Measurements from ENCODE around the gene TMEM231.
"Not testable (repeated sequence)": the region's sequence is repeated elsewhere in the genome, so short reads cannot be mapped to it uniquely, and the experiment has no call there.

The TMEM231 gene

DNA sequence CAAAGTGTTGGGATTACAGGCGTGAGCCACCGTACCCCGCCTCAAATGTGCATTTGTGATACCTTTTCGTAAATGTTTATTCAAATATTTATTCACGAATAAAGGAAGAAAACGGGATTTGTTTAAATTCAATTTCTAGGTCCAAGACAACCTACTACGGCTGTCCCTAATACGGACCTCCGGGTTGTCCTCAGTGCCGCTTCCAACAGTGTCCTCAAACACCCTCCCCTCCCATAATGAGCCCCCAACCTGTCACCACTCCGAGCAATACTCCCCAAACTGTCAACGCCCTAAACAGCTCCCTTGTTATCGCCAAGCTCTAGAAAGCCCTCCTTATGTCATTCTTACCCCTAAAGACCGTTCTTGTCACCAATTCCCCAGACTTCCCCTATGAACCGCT, 9.6 kb upstream of the TMEM231 start:
- H3K4me1 ChIP-seq (ENCODE audit: control insufficient read depth, insufficient read depth, low read length), result peaks cover 13% of the 10 kb centered on the region

DNA sequence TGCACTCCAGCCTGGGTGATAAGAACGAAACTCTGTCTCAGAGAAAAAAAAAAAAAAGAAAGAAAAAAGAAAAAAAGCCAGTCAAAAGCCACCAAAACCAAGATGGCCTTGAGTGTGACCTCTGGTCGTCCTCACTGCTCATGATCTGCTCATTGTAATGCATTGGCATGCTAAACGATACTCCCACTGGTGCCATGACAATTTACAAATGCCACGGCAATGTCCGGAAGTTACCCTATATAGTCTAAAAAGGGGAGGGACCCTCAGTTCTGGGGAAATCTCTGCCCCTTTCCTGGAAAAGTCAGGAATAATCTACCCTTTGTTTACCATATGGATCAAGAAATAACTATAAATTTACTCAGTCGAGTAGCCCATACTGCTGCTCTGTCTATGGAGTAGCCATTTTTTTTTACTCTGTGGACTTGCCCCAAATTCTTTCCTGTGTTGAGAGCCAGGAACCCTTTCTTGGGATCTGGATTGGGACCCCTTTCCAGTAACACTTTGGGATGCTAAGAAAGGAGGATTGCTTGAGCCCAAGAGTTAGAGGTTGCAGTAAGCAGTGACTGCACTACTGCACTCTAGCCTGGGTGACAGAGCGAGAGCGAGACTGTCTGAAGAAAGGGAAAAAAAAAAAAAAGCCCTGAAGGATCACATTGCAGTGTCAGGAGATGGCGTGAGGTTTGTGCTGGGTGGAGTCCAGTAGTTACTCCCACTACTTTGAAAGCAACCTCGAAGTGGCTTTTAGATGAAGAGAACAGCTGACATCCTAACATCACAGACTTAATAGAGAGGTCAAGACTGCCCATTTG, 3.7 kb upstream of the TMEM231 start:
- no peaks in the 10 kb centered on the region for H3K9me3 ChIP-seq (replicated peaks; ENCODE audit: low read length)
- peaks cover 16% of the 10 kb centered on the region for H3K4me1 ChIP-seq (ENCODE audit: control insufficient read depth, insufficient read depth, low read length)
- H3K9ac ChIP-seq (ENCODE audit: low read depth, low read length), result no peak overlapping the region
- H3K36me3 ChIP-seq (ENCODE audit: insufficient read depth, low read length), result no peaks in the 10 kb centered on the region
- peak overlapping the region; percentile 75 for H3K4me2 ChIP-seq (ENCODE audit: low read length)
- H3K4me3 ChIP-seq (ENCODE audit: low read length), result no peak overlapping the region
- peaks cover 14% of the 10 kb centered on the region for H3K27me3 ChIP-seq (ENCODE audit: control insufficient read depth, insufficient read depth, low read length)

More for the DNA sequence above, 9.6 kb upstream of the TMEM231 start:
- Histone ChIP-seq H3K4me2 (ENCODE audit: low read length) (peak overlapping the region; percentile 90), H3K9me3 (replicated peaks; ENCODE audit: low read length) (no peaks in the 10 kb centered on the region), H3K36me3 (ENCODE audit: insufficient read depth, low read length) (peaks cover 25% of the 10 kb centered on the region), H3K4me3 (ENCODE audit: low read length) (peak overlapping the region; percentile 85), H3K9ac (ENCODE audit: low read depth, low read length) (peak overlapping the region; percentile 93), H3K27me3 (ENCODE audit: control insufficient read depth, insufficient read depth, low read length) (peaks cover 14% of the 10 kb centered on the region)

DNA sequence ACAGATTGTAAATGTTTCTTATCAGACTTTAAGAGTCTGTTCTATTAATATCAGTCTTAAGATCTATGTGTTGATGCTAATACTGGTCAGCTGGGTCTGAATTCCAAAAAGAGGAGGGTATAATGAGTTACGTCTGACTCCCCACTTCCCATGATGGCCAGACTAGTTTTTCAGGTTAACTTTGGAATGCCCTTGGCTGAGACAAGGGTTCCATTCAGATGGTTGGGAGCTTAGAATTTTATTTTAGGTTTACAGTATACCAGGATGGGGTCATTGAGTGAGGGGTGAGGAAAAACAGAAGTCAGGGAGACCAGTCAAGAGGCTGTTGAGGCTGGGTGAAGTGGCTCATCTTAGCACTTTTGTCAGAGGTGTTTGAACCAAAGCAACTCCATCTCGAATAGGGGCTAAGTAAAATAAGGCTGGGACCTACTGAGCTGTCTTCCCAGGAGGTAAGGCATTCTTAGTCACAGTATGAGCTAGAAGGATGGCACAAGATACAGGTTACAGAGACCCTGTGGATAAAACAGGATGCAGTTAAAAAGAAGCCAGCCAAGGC, 2.9 kb upstream of the TMEM231 start:
- Histone ChIP-seq H3K9me3 (replicated peaks; ENCODE audit: low read length) (no peaks in the 10 kb centered on the region), H3K27me3 (ENCODE audit: control insufficient read depth, insufficient read depth, low read length) (peaks cover 14% of the 10 kb centered on the region), H3K4me1 (ENCODE audit: control insufficient read depth, insufficient read depth, low read length) (peaks cover 19% of the 10 kb centered on the region), H3K36me3 (ENCODE audit: insufficient read depth, low read length) (no peaks in the 10 kb centered on the region), H3K4me2 (ENCODE audit: low read length) (no peak overlapping the region), H3K4me3 (ENCODE audit: low read length) (no peak overlapping the region), H3K9ac (ENCODE audit: low read depth, low read length) (no peak overlapping the region)

DNA sequence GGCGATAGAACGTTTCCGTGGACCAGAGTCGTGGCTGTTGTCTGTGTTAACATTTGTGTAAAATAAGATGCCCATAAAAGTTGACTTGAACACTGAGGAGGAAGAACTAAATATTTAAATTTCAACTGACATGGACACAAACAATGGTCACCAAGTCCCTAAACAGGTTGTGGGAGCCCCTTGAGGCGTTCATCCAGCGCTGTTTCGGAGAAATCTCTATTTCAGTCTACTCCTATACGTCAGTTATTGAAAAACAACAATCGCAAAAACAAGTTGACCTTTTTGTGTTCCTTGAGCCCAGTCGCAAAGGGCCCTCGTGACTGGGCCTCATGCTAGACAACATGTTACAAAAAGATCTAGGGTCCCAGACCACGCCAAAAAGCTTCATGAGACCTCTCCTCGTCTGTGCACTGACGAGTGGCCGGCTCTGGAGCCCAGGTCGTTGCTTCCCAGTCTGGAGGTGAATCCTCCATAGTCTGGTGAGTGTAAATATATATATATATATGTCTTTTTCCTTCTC, 439 bp upstream of the TMEM231 start:
- no peaks in the 10 kb centered on the region for H3K9me3 ChIP-seq (replicated peaks; ENCODE audit: low read length)
- peak overlapping the region; percentile 95 for H3K4me2 ChIP-seq (ENCODE audit: low read length)
- peaks cover 19% of the 10 kb centered on the region for H3K4me1 ChIP-seq (ENCODE audit: control insufficient read depth, insufficient read depth, low read length)
- H3K9ac ChIP-seq (ENCODE audit: low read depth, low read length), result peak overlapping the region; percentile 79
- H3K27me3 ChIP-seq (ENCODE audit: control insufficient read depth, insufficient read depth, low read length), result no peaks in the 10 kb centered on the region
- no peaks in the 10 kb centered on the region for H3K36me3 ChIP-seq (ENCODE audit: insufficient read depth, low read length)
- peak overlapping the region; percentile 75 for H3K4me3 ChIP-seq (ENCODE audit: low read length)

DNA sequence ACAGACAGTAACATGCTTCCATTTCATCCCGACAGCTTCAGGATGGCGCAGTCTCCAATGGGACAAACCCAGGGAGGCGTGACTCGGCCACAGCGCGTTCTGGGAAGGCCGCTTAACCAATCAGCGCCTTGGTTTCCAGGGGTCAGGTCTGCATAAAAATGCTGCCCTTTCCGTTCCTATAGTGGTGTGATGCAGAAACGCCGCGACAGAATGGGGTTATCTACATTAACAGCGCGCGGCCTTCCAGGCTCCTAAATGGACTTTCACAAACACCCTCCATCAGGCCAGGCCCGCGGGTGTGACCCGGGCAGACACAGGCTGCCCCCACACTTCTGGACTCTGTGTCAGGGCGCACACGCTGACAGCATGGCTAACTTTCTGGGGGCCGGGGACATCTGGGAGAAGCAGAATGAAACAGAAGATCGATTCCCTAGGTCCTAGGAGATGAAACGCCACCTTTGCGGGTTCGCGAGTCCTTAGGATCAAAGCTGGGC, 792 bp downstream of the TMEM231 start:
- no peaks in the 10 kb centered on the region for H3K27me3 ChIP-seq (ENCODE audit: control insufficient read depth, insufficient read depth, low read length)
- H3K4me3 ChIP-seq (ENCODE audit: low read length), result peak overlapping the region; percentile 75
- H3K4me2 ChIP-seq (ENCODE audit: low read length), result peak overlapping the region; percentile 95
- H3K4me1 ChIP-seq (ENCODE audit: control insufficient read depth, insufficient read depth, low read length), result peaks cover 19% of the 10 kb centered on the region
- H3K9me3 ChIP-seq (replicated peaks; ENCODE audit: low read length), result no peaks in the 10 kb centered on the region
- no peaks in the 10 kb centered on the region for H3K36me3 ChIP-seq (ENCODE audit: insufficient read depth, low read length)
- peak overlapping the region; percentile 79 for H3K9ac ChIP-seq (ENCODE audit: low read depth, low read length)

DNA sequence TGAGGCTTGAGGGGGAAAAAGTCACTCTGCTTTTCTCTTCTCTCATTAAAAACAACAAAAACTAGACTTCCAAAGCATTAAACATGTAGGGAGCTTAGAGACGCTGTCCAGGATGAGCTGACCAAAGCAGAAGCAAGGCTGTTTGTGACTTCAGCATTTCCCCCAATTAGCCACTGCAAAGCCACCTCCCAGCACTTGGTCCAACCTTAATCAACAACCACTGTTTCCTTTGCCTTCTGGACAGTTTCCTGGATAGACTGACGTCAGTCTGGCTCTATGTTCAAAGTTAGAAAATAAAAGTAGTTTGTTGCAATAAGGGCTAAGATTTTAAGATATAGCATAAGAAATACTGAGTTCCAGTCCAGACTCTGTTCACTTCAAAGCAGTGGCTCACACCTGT, 3.1 kb downstream of the TMEM231 start:
- Histone ChIP-seq H3K36me3 (ENCODE audit: insufficient read depth, low read length) (no peaks in the 10 kb centered on the region), H3K4me1 (ENCODE audit: control insufficient read depth, insufficient read depth, low read length) (peaks cover 10% of the 10 kb centered on the region), H3K4me2 (ENCODE audit: low read length) (no peak overlapping the region), H3K9ac (ENCODE audit: low read depth, low read length) (no peak overlapping the region), H3K4me3 (ENCODE audit: low read length) (no peak overlapping the region), H3K27me3 (ENCODE audit: control insufficient read depth, insufficient read depth, low read length) (no peaks in the 10 kb centered on the region), H3K9me3 (replicated peaks; ENCODE audit: low read length) (no peaks in the 10 kb centered on the region)

DNA sequence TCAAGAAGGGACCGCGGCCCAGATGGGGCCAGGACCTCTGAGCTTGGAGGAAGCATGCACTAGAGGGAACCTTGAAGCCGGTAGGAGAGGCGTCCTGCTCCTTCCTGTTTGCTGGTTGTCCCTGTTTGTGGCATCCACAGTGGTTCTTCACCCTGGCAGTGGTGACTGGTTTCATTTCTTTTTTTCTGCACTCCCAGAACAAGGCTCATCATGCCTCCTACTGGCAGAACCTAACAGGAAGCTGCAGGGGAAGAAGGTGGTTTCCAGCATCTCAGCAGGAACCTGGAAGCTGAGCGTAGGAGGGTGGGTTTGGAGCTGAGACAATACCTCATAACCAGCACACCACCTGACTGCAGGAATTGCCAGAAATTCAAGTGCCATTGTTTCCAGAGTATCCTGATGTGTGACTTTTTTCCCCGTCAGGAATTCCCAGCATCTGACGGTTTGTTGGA, 5.8 kb downstream of the TMEM231 start:
- H3K9me3 ChIP-seq (replicated peaks; ENCODE audit: low read length), result no peaks in the 10 kb centered on the region
- no peaks in the 10 kb centered on the region for H3K27me3 ChIP-seq (ENCODE audit: control insufficient read depth, insufficient read depth, low read length)
- H3K4me1 ChIP-seq (ENCODE audit: control insufficient read depth, insufficient read depth, low read length), result peaks cover 5% of the 10 kb centered on the region
- no peak overlapping the region for H3K4me2 ChIP-seq (ENCODE audit: low read length)
- no peak overlapping the region for H3K9ac ChIP-seq (ENCODE audit: low read depth, low read length)
- no peak overlapping the region for H3K4me3 ChIP-seq (ENCODE audit: low read length)
- H3K36me3 ChIP-seq (ENCODE audit: insufficient read depth, low read length), result no peaks in the 10 kb centered on the region

DNA sequence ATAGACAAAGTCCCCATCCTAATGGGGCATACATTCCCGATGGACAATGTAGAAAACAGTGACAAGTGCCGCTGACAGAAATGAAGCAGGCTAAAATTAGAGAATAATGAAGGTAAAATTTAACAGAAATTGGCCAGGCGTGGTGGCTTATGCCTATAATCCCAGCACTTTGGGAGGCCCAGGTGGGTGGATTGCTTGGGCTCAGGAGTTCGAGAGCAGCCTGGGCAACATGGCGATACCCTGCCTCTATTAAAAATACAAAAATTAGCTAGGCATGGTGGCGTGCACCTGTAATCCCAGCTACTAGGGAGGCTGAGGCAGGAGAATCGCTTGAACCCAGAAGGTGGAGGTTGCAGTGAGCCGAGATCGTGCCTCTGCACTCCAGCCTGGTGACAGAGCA, 7.6 kb downstream of the TMEM231 start:
- H3K27me3 ChIP-seq (ENCODE audit: control insufficient read depth, insufficient read depth, low read length); H3K4me1 ChIP-seq (ENCODE audit: control insufficient read depth, insufficient read depth, low read length); H3K36me3 ChIP-seq (ENCODE audit: insufficient read depth, low read length); H3K9ac ChIP-seq (ENCODE audit: low read depth, low read length); H3K9me3 ChIP-seq (replicated peaks; ENCODE audit: low read length); H3K4me2 ChIP-seq (ENCODE audit: low read length); H3K4me3 ChIP-seq (ENCODE audit: low read length): not testable (repeated sequence)

DNA sequence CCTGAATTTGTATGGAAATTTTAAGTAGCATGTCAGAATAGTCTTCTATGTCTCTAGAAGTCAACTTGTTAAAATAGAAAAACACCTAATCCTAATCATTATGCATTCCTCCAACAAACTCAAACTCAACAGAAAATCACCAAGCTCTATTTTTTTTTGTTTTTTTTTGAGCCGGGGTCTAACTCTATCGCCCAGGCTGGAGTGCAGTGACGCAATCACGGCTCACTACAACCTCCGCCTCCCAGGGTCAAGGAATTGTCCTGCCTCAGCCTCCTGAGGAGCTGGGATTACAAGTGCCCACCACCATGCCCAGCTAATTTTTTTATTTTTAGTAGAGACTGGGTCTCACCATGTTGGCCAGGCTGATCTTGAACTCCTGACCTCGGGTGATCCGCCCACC, 9.8 kb downstream of the TMEM231 start:
- no peaks in the 10 kb centered on the region for H3K27me3 ChIP-seq (ENCODE audit: control insufficient read depth, insufficient read depth, low read length)
- H3K36me3 ChIP-seq (ENCODE audit: insufficient read depth, low read length), result no peaks in the 10 kb centered on the region
- no peak overlapping the region for H3K4me3 ChIP-seq (ENCODE audit: low read length)
- H3K9ac ChIP-seq (ENCODE audit: low read depth, low read length), result no peak overlapping the region
- no peaks in the 10 kb centered on the region for H3K9me3 ChIP-seq (replicated peaks; ENCODE audit: low read length)
- H3K4me2 ChIP-seq (ENCODE audit: low read length), result no peak overlapping the region
- no peaks in the 10 kb centered on the region for H3K4me1 ChIP-seq (ENCODE audit: control insufficient read depth, insufficient read depth, low read length)

DNA sequence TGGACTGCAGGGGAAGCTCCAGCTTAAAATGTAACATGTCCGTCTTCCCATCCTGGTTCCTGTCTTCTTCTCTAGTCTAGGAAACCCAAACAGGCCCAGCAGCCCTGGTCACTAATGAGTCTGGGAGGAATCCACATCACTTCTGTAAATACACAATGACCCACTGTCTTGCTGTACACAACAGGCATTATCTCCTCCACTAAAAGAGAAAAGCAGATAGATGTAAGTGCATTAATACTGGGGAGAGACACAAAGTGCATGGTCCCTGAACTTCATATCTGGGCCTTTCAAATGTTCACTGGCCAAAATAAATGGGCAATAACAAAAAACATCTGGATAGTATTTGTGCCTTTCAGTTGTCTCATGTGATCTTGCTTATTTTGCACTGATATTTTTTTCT, 10.2 kb downstream of the TMEM231 start:
- not testable (repeated sequence) for H3K4me3 ChIP-seq (ENCODE audit: low read length); H3K27me3 ChIP-seq (ENCODE audit: control insufficient read depth, insufficient read depth, low read length); H3K9ac ChIP-seq (ENCODE audit: low read depth, low read length); H3K9me3 ChIP-seq (replicated peaks; ENCODE audit: low read length); H3K36me3 ChIP-seq (ENCODE audit: insufficient read depth, low read length); H3K4me1 ChIP-seq (ENCODE audit: control insufficient read depth, insufficient read depth, low read length); H3K4me2 ChIP-seq (ENCODE audit: low read length)

DNA sequence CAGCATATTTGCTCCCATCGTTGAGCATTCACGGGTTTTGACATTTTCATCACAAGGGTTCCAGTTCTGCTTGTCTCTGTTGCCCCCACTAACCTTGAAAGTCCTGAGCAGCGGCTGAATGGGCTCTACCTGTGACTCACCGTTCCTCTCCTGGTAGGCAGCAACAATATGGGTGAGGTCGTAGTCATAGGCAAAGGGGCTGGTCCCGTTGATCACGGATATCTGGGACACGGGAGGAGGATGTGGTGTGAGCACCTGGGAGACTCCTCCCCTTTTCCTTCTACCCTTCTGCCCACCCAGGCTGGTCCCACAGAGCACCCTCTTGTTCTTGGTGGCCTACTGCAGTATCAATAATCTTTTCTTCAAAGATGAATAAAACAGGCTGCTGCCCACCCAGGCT, 13.6 kb downstream of the TMEM231 start:
- H3K9ac ChIP-seq (ENCODE audit: low read depth, low read length); H3K4me3 ChIP-seq (ENCODE audit: low read length); H3K36me3 ChIP-seq (ENCODE audit: insufficient read depth, low read length); H3K4me1 ChIP-seq (ENCODE audit: control insufficient read depth, insufficient read depth, low read length); H3K27me3 ChIP-seq (ENCODE audit: control insufficient read depth, insufficient read depth, low read length); H3K9me3 ChIP-seq (replicated peaks; ENCODE audit: low read length); H3K4me2 ChIP-seq (ENCODE audit: low read length): not testable (repeated sequence)

DNA sequence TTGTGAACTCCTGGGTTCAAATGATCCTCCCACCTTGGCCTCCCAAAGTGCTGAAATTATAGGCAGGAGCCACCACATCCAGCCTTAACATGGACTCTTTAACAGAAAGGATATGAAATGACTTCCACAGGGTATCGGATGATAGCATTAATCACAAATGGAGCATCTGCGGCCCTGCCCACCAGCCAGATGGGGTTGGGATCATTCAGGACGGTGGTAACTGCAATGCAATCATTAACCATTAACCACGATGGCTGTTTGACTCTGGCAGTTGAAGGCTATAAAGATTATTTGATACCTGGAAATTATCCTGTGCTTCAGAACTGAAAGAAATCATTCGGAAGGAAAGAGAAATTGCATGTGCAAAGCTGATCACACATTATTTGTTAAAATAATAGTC, 14.8 kb downstream of the TMEM231 start:
- H3K36me3 ChIP-seq (ENCODE audit: insufficient read depth, low read length), result no peaks in the 10 kb centered on the region
- no peaks in the 10 kb centered on the region for H3K4me1 ChIP-seq (ENCODE audit: control insufficient read depth, insufficient read depth, low read length)
- no peaks in the 10 kb centered on the region for H3K27me3 ChIP-seq (ENCODE audit: control insufficient read depth, insufficient read depth, low read length)

More for the DNA sequence above, 14.8 kb downstream of the TMEM231 start:
- Histone ChIP-seq H3K9me3 (replicated peaks; ENCODE audit: low read length) (no peaks in the 10 kb centered on the region), H3K4me3 (ENCODE audit: low read length) (no peak overlapping the region), H3K4me2 (ENCODE audit: low read length) (no peak overlapping the region), H3K9ac (ENCODE audit: low read depth, low read length) (no peak overlapping the region)

All from skeletal muscle satellite cell (primary cell).